Cardiac muscle cell (in vitro differentiated cells and primary cell): ENCODE results near the gene USP22. TPM values are rescaled to one million over a fixed set of nuclear protein-coding genes. Genes with fewer than 3 reads are reported as not detected.

Experiments used
- DNase-seq, 2 donors: peaks; one replicate each; pipeline versions ENCODE4 v3.0.0 to v3.0.0-alpha.2; 2010 to 2017; ENCODE audit warnings: low read depth in 1 of 2, low spot score in 1 of 2
- H3K27ac ChIP-seq: fragments of 200-600 bp; sonication (generic); 2 replicates; pipeline ENCODE4 v1.5.1; 2016
- H3K27me3 ChIP-seq: fragments of 200-600 bp; sonication (generic); 2 replicates; pipeline ENCODE4 v1.6.0; 2016; ENCODE audit warnings: control low read depth
- H3K36me3 ChIP-seq: fragments of 200-600 bp; sonication (generic); 2 replicates; pipeline ENCODE4 v1.5.1; 2016; ENCODE audit warnings: control low read depth
- H3K4me1 ChIP-seq: fragments of 200-600 bp; sonication (generic); 2 replicates; pipeline ENCODE4 v1.8.1; 2017; ENCODE audit warnings: low read depth, mild to moderate bottlenecking, mixed run types
- H3K4me3 ChIP-seq: fragments of 200-600 bp; sonication (generic); 2 replicates; pipeline ENCODE4 v1.5.1; 2016; ENCODE audit warnings: mild to moderate bottlenecking
- H3K9me3 ChIP-seq: fragments of 200-600 bp; sonication (generic); 2 replicates; pipeline ENCODE4 v1.5.1; 2017; ENCODE audit warnings: low read depth, mild to moderate bottlenecking, control low read depth
- CTCF ChIP-seq: IDR thresholded peaks from 2 replicates; pipeline ENCODE4 v1.5.1; 2012; ENCODE audit warnings: low read depth, mild to moderate bottlenecking, low read length
- polyA plus RNA-seq: library from polyadenylated mRNA; unstranded; fragments of >200 nt; fragmentation: Nextera tagmentation; extraction: Ambion mirVana; gene quantifications from 2 replicates; pipeline ENCODE4 v1.2.1, GENCODE V29; 2016
- total RNA-seq: library from RNA; depleted of rRNA; stranded (reverse); fragments of >200 nt; gene quantifications from 2 replicates; pipeline ENCODE4 v1.2.3, GENCODE V29; 2016

The USP22 gene
- total and polyA plus RNA-seq, 2 experiments from 2014 or later, result 153 to 280 TPM

GRCh38 chr17:20965492-20965891, 77.3 kb downstream of the USP22 start:
- peaks cover 15% of the 10 kb centered on the region for H3K36me3 ChIP-seq
- H3K4me3 ChIP-seq, result no peak overlapping the region
- no peak overlapping the region for H3K27ac ChIP-seq
- H3K27me3 ChIP-seq, result no peaks in the 10 kb centered on the region
- TF ChIP-seq CTCF, result no peak
- DNase-seq, result no peak
- H3K9me3 ChIP-seq, result no peaks in the 10 kb centered on the region
- H3K4me1 ChIP-seq, result no peaks in the 10 kb centered on the region

- no peaks in the 10 kb centered on the region for H3K4me1 ChIP-seq
- DNase-seq, result no peak
- H3K36me3 ChIP-seq, result peaks cover 45% of the 10 kb centered on the region
- no peak for TF ChIP-seq CTCF
- no peaks in the 10 kb centered on the region for H3K9me3 ChIP-seq
- no peaks in the 10 kb centered on the region for H3K27me3 ChIP-seq
- H3K27ac ChIP-seq, result no peak overlapping the region
- H3K4me3 ChIP-seq, result no peak overlapping the region
These were observed 81.2 kb downstream of the USP22 start for GRCh38 chr17:20961586-20961985.

- no peak for TF ChIP-seq CTCF
- no peak for DNase-seq
- Histone ChIP-seq H3K9me3 (no peaks in the 10 kb centered on the region), H3K36me3 (peaks cover 52% of the 10 kb centered on the region), H3K27ac (no peak overlapping the region), H3K4me1 (no peaks in the 10 kb centered on the region), H3K27me3 (no peaks in the 10 kb centered on the region), H3K4me3 (no peak overlapping the region)
These were observed 81.9 kb downstream of the USP22 start for GRCh38 chr17:20960871-20961270.

- no peak overlapping the region for H3K27ac ChIP-seq
- H3K4me1 ChIP-seq, result no peaks in the 10 kb centered on the region
- no peaks in the 10 kb centered on the region for H3K27me3 ChIP-seq
- TF ChIP-seq CTCF, result no peak
- no peaks in the 10 kb centered on the region for H3K9me3 ChIP-seq
- H3K36me3 ChIP-seq, result peaks cover 38% of the 10 kb centered on the region
- DNase-seq, result peak in 1 of 2 donors; percentile 64
- no peak overlapping the region for H3K4me3 ChIP-seq
These were observed 87.1 kb downstream of the USP22 start for GRCh38 chr17:20955427-20956323.

- Histone ChIP-seq H3K9me3 (no peaks in the 10 kb centered on the region), H3K27ac (no peak overlapping the region), H3K4me1 (no peaks in the 10 kb centered on the region), H3K27me3 (no peaks in the 10 kb centered on the region), H3K36me3 (peaks cover 33% of the 10 kb centered on the region), H3K4me3 (no peak overlapping the region)
- no peak for DNase-seq
- no peak for TF ChIP-seq CTCF
These were observed 88.0 kb downstream of the USP22 start for GRCh38 chr17:20954794-20955193.
